Raji (cell line): Measurements from ENCODE around the gene RBFOX2.

Experiments
- POLR2A ChIP-seq: IDR thresholded peaks from 2 replicates; pipeline ENCODE4 v1.6.1; 2011; ENCODE audit warnings: low read depth, low read length, control low read depth; ENCODE audit not compliant: insufficient read depth

RBFOX2 gene

DNA sequence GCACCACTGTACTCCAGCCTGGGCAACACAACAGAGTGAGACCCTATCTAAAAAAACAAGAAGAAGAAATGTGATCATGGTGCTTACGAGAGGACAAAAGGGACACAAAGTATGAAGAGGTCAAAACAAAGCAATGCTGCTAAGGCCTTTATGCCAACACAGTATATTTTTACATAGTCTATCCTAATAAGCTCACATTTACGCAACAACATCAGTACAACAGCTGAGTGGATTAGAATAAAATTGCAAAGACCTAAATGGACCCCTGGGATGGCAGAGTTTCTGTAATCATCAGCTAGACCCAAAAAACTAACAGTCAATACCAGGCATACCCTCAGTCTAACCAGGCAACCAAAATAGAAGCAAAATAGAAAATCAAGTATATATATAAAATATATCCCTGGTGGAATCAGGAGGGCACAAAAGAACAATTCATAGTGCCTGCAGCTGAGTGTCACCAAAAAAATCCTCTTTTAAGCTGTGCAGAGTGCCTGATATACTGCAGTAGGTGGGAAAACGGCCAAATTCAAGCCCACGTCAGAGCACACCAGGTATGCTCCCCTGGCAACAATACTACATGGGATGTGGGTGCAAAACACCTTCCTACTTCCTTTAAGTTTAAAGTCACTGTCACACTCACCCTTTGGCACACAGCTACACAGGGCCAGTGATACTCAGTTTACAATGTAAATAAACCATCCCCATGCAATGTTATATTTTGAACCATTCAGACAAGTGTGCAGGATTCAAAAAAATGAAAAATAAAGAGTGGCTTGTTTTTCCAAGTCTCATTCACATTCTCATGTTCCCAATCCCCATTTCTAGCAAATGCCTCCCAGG, 57.8 kb downstream of the RBFOX2 start:
- TF ChIP-seq POLR2A, result no peak

DNA sequence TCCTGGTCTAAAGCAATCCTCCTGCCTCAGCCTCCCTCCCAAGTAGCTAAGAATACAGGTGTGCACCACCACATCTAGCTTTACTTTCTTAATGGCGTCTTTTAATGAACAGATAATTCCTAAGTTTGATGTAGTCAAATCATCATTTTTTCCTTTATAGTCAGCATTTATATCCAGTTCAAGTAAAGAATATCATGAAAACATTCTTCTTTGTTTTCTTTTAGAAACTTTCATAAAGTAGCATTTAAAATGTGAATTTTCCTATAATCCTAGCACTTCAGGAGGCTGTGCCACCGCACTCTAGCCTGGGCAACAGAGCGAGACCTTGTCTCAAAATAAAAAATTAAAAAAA, 61.6 kb downstream of the RBFOX2 start:
- no peak for TF ChIP-seq POLR2A

DNA sequence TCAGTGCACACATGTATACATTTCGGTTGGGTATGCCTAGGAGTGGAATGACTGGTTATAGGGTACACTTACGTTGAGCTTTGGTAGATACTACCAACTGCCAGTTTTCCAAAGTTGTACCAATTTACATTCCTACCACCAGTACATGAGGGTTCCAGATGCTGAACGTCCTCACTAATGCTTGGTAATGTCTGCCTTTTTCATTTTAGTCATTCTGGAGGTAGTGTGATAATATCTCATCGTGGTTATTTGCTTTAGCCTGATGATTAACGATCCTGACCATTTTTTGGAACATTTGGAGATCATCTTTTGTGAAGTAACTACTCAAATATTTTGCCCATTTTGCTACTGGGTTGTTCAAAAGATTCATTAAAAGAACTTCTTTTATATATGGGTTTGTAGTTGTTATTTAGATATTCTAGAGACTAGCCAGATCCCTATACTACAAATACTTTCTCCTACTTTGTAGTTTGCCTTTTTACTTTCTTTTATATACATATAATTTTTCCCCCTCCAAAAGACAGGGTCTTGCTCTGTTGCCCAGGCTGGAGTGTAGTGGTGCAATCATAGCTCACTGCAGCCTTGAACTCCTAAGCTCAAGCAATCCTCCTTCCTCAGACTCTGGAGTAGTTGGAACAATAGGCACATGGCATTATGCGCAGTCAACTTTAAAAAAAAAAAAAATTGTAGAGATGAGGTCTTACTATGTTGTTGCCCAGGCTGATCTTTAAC, 62.1 kb downstream of the RBFOX2 start:
- TF ChIP-seq POLR2A, result no peak

DNA sequence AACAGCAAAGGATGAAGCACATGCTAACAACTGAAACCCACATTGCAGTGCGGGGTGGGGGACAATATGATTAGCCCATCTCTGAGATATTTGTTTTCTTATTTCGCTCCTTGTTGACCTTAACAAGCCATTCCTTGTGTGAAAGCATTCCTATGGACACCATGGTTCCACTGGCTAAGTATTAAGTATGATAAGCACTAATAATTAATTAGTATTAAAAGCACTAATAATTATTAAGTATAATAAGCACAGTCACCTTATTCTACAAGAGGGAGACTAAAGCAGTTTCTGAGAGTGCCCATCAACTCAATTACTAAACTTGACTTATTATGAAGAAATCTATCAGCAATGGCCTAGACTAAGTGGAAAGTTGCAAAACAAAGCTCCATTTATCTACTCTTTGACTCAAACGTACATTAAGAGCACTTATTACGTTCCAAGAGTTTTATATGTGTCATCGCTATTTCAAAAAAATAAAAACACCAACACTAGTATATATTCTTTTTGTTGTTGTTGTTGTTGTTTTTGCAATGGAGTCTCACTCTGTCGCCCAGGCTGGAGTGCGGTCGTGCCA, 65.3 kb downstream of the RBFOX2 start:
- no peak for TF ChIP-seq POLR2A

DNA sequence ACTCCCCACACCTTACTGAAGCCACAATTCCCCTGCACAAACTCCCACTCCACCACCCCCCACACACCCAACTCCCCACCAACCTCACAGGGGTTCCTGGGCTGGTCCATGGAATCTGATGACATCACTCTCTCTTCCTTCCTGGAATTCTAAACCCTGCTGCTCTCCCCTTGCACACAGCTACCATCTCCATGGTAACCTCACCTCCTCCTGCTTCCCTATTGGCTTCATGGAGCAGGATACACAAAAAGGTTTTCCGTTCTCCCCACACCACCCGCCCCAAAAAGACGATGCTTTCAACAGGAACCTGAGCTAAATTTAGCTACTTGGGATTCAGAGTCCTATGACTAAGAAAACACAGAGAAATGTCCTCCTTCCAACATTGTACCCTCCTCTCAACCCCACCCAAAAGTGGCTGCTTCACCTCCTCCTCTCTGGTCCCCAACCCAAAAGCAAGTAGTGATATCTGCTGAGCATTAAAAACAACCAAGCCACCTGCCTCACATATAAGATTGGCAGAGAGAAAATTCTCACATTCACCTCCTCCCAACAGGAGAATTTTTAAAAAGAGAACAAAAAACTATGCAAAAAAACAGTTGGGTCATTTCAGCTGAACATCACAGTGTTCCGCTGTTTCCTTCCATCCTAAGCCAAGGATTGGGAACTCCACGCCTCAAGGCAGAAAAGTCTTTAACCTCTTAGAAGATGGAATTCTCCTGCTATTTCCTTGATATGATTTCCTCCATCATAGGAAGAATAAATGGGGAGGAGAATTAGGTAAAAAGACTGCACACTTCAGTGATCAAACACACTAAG, 66.9 kb downstream of the RBFOX2 start:
- no peak for TF ChIP-seq POLR2A

DNA sequence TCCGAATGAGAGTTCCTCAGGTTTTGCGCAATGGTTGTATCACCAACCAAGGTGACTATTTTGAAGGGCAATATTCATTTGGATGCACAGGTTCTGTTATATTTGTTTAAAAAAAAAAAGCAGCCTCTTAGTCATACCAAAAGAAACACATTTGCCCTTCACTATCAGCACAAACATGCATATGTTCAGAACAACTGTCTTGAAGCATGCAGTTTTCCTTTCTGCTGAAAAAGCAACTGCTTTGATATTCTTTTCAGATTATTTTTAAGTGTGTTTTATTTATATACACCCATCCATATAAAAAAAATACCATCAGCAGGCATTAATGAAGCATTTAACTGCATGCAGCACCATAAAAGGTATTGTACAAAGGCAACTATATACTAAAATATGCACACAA, 67.8 kb downstream of the RBFOX2 start:
- no peak for TF ChIP-seq POLR2A

DNA sequence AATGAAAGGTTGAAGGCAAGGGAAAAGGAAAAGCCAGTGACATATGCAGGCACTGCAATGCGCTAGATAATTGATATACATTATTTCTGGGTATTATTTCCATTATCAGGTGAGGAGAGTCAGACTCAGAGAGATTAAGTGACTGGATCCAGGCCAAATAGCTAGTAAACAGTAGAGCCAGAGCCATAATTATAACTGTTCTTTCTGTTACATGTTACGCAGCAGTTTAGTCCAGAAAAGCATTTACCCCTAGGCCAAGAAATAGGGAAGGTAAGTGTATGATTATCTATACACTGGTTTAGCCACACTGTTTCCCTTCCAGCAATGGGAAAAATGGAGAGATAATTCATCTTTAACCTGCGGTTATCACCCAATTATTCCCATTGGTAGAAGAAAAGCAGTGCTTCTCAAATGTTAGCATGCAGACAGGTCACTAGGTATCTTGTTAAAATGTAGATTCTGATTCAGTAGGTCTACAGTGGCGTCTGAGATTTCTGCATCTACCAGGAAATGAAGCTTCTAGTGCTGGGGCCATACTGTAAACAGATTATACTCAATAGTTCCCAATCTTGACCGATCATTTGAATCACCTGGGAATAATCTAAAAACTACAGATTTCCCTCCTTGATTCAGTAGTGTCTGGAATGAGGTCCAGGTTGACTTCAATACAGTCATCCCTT, 69.4 kb downstream of the RBFOX2 start:
- no peak for TF ChIP-seq POLR2A

DNA sequence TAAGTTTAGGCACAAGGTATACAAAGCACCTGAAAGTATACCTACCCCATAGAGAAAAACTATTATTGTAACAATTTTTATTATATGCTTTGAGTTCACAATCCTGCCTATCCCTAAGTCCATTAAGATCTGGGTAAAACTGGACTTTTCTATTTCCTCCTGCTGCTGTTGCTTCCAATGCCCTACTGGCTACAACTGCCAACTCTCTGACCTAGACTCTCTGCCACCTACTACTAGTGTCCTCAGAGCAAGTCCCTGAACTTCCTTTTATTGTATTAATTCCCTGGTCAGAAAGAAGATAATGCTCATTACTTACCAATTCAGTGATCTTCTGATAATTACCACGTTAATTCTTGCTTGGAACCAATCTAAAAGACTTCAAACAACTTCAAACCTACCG, 70.3 kb downstream of the RBFOX2 start:
- no peak for TF ChIP-seq POLR2A

DNA sequence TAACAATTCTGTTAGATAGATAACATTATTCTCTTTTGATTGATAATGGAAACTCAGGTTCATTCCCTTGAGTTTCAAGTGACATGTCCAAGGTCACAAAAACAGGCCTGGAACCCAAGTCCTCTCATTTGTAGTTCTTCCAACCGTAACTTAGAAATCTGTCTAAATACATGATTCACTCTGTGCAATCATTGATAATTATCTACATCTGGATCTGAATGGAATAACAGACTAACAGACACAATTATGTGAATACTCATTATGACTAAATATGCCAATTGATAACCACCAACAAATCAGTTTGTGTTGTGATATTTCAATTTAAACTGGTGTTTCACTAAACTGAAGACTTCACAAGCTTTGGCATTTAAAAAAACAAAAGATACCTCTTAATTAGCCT, 71.0 kb downstream of the RBFOX2 start:
- TF ChIP-seq POLR2A, result no peak

DNA sequence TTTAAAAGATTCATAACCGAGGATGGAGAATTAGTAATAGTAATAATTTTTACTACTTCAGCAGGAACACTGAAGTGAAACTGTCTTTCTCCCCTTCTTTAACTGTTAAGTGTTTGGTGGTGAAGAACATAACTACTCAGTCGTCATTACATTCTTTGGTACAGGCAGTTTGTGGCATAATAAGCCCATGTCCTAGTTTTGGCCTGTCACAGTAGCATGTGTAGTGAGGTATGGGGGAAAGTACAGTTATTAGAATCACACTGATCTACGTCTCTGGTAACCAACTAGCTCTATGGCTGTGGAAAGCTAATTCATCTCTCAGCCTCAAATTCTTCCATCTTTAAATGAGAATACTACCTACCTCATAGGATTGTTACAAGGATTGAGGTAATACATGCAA, 71.8 kb downstream of the RBFOX2 start:
- TF ChIP-seq POLR2A, result no peak

DNA sequence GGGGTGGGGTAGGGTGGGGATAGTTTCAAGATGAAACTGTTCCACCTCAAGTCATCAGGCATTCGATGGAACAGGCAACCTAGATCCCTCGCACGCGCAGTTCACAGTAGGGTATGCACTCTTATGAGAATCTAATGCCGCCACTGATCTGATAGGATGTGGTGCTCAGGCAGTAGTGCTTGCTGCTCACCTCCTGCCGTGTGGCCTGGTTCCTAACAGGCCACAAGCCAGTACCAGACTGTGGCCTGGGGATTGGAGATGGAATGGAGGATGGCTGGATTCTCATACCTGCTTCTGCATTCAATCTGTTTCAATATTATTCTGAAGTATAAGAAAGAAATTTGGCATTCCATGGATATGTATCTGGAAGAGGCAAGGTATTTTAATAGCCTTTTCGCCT, 73.1 kb downstream of the RBFOX2 start:
- TF ChIP-seq POLR2A, result no peak

DNA sequence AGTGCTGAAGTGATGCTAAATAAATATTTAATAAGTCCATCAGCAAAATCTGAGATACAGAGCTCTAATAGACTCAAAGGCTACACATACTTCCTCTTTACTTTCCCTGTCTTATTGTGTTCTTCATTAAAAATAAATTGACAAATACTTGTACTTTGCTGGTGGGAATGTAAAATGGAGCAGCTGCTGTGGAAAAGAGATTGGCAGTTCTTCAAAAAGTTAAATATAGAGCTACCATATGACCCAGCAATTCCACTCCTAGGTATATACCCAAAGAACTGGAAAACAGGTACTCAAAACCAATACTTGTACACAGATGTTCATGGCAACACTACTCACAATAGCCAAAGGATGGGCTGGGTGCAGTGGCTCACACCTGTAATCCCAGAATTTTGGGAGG, 76.0 kb downstream of the RBFOX2 start:
- no peak for TF ChIP-seq POLR2A

DNA sequence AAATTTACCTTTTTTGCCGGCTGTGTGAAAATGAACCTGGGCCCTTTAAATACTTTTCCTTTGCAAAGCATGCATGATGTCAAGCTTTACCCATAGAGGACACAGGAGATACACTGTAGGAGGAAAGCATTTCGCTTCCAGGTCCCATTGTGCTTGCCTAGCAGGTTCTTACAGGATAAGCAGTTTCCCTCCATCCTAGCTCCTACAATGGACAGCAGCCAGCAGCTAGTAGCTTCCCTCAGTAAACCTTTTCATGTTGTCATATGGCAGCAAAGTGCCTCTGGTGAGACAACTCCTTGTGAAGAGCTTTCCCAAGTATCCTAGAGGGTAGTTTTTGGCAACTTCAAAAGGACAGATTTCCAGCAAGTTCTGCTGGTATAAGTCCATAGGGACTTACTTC, 78.4 kb downstream of the RBFOX2 start:
- no peak for TF ChIP-seq POLR2A

DNA sequence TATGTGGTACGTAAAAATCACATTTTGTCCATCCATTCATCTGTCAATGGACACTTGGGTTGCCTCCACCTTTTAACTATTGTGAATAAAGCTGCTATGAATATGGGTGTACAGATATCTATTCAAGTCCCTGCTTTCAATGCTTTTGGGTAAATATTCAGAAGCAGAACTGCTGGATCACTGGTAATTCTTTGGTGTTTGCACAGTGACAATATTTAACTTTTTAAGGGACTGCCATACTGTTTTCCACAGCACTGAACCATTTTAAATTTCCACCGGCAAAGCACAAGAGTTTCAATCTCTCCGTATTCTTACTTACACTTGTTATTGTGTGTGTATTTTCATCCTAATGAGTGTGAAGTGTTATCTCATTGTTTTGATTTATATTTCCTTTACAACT, 79.4 kb downstream of the RBFOX2 start:
- no peak for TF ChIP-seq POLR2A
